GM23338 (cell line): ENCODE results near the gene ITGAV. TPM values are rescaled to one million over a fixed set of nuclear protein-coding genes. Genes with fewer than 3 reads are reported as not detected.

ENCODE experiments used
- ATAC-seq: fragments of 200-7000 bp; cut with Tn5 transposase; 3 replicates; pipeline ENCODE4 v1.9.1; 2020
- DNase-seq: peaks from one replicate; pipeline ENCODE4 v3.0.0-alpha.2; 2015; ENCODE audit warnings: low spot score
- H2AFZ ChIP-seq: fragments of 200-600 bp; sonication (generic); 2 replicates; pipeline ENCODE4 v1.8.0; 2016; ENCODE audit warnings: antibody characterized with exemption, mild to moderate bottlenecking, moderate library complexity
- H3F3A ChIP-seq: fragments of 200-600 bp; sonication (generic); replicated peaks from 2 replicates; pipeline ENCODE4 v1.8.0; 2017; ENCODE audit warnings: antibody characterized with exemption, mixed run types, low read depth
- H3K27ac ChIP-seq: fragments of 200-600 bp; sonication (generic); 2 replicates; pipeline ENCODE4 v1.6.1; 2016; ENCODE audit warnings: low read depth
- H3K27me3 ChIP-seq: fragments of 200-600 bp; sonication (generic); 2 replicates; pipeline ENCODE4 v1.8.0; 2016; ENCODE audit warnings: mild to moderate bottlenecking, mixed run types, moderate library complexity; ENCODE audit not compliant: insufficient read depth
- H3K36me3 ChIP-seq: fragments of 200-600 bp; sonication (generic); 2 replicates; pipeline ENCODE4 v1.8.0; 2016; ENCODE audit warnings: mild to moderate bottlenecking; ENCODE audit not compliant: insufficient read depth
- H3K4me1 ChIP-seq: fragments of 200-600 bp; sonication (generic); 2 replicates; pipeline ENCODE4 v1.8.0; 2016; ENCODE audit warnings: mild to moderate bottlenecking, moderate library complexity; ENCODE audit not compliant: insufficient read depth
- H3K4me2 ChIP-seq: fragments of 200-600 bp; sonication (generic); 2 replicates; pipeline ENCODE4 v1.7.1; 2017; ENCODE audit warnings: mixed run types
- H3K4me3 ChIP-seq: fragments of 200-600 bp; sonication (generic); 2 replicates; pipeline ENCODE4 v1.6.1; 2016; ENCODE audit warnings: mixed run types
- H3K79me2 ChIP-seq: fragments of 200-600 bp; sonication (generic); replicated peaks from 2 replicates; pipeline ENCODE4 v1.8.0; 2017; ENCODE audit warnings: mild to moderate bottlenecking; ENCODE audit not compliant: insufficient read depth
- H3K9me2 ChIP-seq: fragments of 200-600 bp; sonication (generic); 2 replicates; pipeline ENCODE4 v1.8.0; 2017; ENCODE audit not compliant: insufficient read depth
- H4K20me1 ChIP-seq: fragments of 200-600 bp; sonication (generic); replicated peaks from 2 replicates; pipeline ENCODE4 v1.8.0; 2017; ENCODE audit warnings: mild to moderate bottlenecking; ENCODE audit not compliant: insufficient read depth
- H3K27ac Mint-ChIP-seq: 2 replicates; pipeline ENCODE4 v1.8.0; 2020; ENCODE audit warnings: inconsistent platforms, mild to moderate bottlenecking, moderate library complexity, mixed read lengths
- H3K27me3 Mint-ChIP-seq: 3 replicates; pipeline ENCODE4 v1.8.0; 2022; ENCODE audit warnings: low read depth, mild to moderate bottlenecking, moderate library complexity, mixed read lengths, inconsistent platforms; ENCODE audit not compliant: insufficient read depth, poor library complexity
- H3K36me3 Mint-ChIP-seq: 3 replicates; pipeline ENCODE4 v1.8.0; 2021; ENCODE audit warnings: low read depth, mild to moderate bottlenecking, inconsistent platforms, moderate library complexity, mixed read lengths
- H3K4me1 Mint-ChIP-seq: 3 replicates; pipeline ENCODE4 v1.8.0; 2020; ENCODE audit warnings: mild to moderate bottlenecking, inconsistent platforms, mixed read lengths
- H3K4me3 Mint-ChIP-seq: 3 replicates; pipeline ENCODE4 v1.8.0; 2021; ENCODE audit warnings: moderate library complexity, mild to moderate bottlenecking, inconsistent platforms, mixed read lengths
- H3K9me3 Mint-ChIP-seq: 3 replicates; pipeline ENCODE4 v1.8.0; 2020; ENCODE audit warnings: moderate library complexity, mild to moderate bottlenecking, inconsistent platforms, mixed read lengths
- EZH2phosphoT487 ChIP-seq: fragments of 200-600 bp; sonication (generic); IDR thresholded peaks from one replicate; pipeline ENCODE4 v1.8.1; 2018; ENCODE audit warnings: antibody characterized with exemption; ENCODE audit not compliant: unreplicated experiment
- JUNB ChIP-seq: IDR thresholded peaks from one replicate; pipeline ENCODE4 v1.6.1; 2016; ENCODE audit warnings: antibody characterized with exemption; ENCODE audit not compliant: unreplicated experiment
- NANOG ChIP-seq: IDR thresholded peaks from 2 replicates; pipeline ENCODE4 v1.6.1; 2016; ENCODE audit warnings: antibody characterized with exemption, borderline replicate concordance
- STAT1 ChIP-seq: IDR thresholded peaks from one replicate; pipeline ENCODE4 v1.6.1; 2016; ENCODE audit warnings: antibody characterized with exemption; ENCODE audit not compliant: unreplicated experiment
- ZNF114 ChIP-seq: fragments of 250-450 bp; sonication (Bioruptor Pico); IDR thresholded peaks from 2 replicates; pipeline ENCODE4 v1.5.0; 2020; ENCODE audit warnings: mild to moderate bottlenecking, moderate library complexity
- polyA plus RNA-seq: library from polyadenylated mRNA; unstranded; fragments of >200 nt; fragmentation: Nextera tagmentation; extraction: Ambion mirVana; gene quantifications from 2 replicates; pipeline ENCODE4 v1.2.1, GENCODE V29; 2016
- total RNA-seq: library from RNA; depleted of rRNA; stranded (reverse); fragments of >200 nt; shearing (Covaris generic); gene quantifications from 2 replicates; pipeline ENCODE4 v1.2.3, GENCODE V29; 2014
- TF ChIP-seq, protein P1 (sequence below): IDR thresholded peaks from 2 replicates; pipeline ENCODE4 v1.6.1; 2016; ENCODE audit warnings: antibody characterized with exemption
- TF ChIP-seq, protein P2 (sequence below), 2 experiments: fragments of 200-600 bp in 1 of 2; sonication (generic) in 1 of 2; conservative IDR thresholded peaks; 2 replicates each; pipeline versions ENCODE4 v1.5.1 to v1.6.1; 2016 to 2017; ENCODE audit warnings: antibody characterized with exemption in 2 of 2, low read depth in 2 of 2, mild to moderate bottlenecking in 2 of 2, moderate library complexity in 1 of 2
- TF ChIP-seq, protein P3 (sequence below): fragments of 250-450 bp; sonication (Bioruptor Pico); IDR thresholded peaks from 2 replicates; pipeline ENCODE4 v1.5.0; 2020; ENCODE audit warnings: mild to moderate bottlenecking, moderate library complexity
- TF ChIP-seq, protein P4 (sequence below): IDR thresholded peaks from one replicate; pipeline ENCODE4 v1.6.1; 2018; ENCODE audit warnings: antibody characterized with exemption; ENCODE audit not compliant: unreplicated experiment

Gene ITGAV
- total and polyA plus RNA-seq, 2 experiments from 2014 or later: 9.1 to 56.5 TPM

DNA sequence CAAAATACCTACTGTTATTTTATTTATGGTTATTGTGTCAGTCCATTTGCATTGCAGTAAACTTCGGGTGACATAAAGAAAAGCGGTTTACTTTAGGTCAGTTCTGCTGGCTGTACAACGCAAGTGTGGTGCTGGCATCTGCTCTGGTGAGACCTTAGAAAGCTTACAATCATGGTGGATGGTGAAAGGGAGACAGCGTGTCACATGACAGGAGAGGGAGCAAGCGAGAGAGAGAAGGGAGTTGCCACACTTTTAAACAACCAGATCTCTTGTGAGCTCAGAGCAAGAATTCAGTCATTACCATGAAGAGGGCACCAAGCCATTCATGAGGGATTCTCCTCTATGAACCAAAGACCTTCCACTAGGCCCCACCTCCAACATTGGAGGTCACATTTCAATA is 102.0 kb downstream of the ITGAV start:
- Histone ChIP-seq H3K4me3 (no peak overlapping the region), H3K79me2 (peaks cover 23% of the 10 kb centered on the region), H2AFZ (peak overlapping the region; percentile 78), H3K4me2 (no peak overlapping the region), H3K27me3 (no peaks in the 10 kb centered on the region), H3K4me1 (peaks cover 28% of the 10 kb centered on the region), H4K20me1 (no peaks in the 10 kb centered on the region), H3K36me3 (peaks cover 4% of the 10 kb centered on the region; the same call in 1 of the 2 replicates), H3F3A (no peaks in the 10 kb centered on the region), H3K9me2 (peaks cover 9% of the 10 kb centered on the region; the same call in 1 of the 2 replicates), H3K27ac (no peak overlapping the region)
- ATAC-seq: no peak
- H3K27ac Mint-ChIP-seq: no peak overlapping the region
- H3K4me3 Mint-ChIP-seq: no peak overlapping the region
- H3K4me1 Mint-ChIP-seq: peaks cover 30% of the 10 kb centered on the region
- TF ChIP-seq STAT1 (no peak), EZH2phosphoT487 (no peak), NANOG (no peak), JUNB (no peak), ZNF114 (no peak)
- TF ChIP-seq, protein P1, sequence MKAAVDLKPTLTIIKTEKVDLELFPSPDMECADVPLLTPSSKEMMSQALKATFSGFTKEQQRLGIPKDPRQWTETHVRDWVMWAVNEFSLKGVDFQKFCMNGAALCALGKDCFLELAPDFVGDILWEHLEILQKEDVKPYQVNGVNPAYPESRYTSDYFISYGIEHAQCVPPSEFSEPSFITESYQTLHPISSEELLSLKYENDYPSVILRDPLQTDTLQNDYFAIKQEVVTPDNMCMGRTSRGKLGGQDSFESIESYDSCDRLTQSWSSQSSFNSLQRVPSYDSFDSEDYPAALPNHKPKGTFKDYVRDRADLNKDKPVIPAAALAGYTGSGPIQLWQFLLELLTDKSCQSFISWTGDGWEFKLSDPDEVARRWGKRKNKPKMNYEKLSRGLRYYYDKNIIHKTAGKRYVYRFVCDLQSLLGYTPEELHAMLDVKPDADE: no peak
- TF ChIP-seq, protein P2, sequence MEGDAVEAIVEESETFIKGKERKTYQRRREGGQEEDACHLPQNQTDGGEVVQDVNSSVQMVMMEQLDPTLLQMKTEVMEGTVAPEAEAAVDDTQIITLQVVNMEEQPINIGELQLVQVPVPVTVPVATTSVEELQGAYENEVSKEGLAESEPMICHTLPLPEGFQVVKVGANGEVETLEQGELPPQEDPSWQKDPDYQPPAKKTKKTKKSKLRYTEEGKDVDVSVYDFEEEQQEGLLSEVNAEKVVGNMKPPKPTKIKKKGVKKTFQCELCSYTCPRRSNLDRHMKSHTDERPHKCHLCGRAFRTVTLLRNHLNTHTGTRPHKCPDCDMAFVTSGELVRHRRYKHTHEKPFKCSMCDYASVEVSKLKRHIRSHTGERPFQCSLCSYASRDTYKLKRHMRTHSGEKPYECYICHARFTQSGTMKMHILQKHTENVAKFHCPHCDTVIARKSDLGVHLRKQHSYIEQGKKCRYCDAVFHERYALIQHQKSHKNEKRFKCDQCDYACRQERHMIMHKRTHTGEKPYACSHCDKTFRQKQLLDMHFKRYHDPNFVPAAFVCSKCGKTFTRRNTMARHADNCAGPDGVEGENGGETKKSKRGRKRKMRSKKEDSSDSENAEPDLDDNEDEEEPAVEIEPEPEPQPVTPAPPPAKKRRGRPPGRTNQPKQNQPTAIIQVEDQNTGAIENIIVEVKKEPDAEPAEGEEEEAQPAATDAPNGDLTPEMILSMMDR (conservative IDR thresholded peaks at IDR 0.05; ENCODE audit: low read depth in 2 of 2): no peak
- TF ChIP-seq, protein P3, sequence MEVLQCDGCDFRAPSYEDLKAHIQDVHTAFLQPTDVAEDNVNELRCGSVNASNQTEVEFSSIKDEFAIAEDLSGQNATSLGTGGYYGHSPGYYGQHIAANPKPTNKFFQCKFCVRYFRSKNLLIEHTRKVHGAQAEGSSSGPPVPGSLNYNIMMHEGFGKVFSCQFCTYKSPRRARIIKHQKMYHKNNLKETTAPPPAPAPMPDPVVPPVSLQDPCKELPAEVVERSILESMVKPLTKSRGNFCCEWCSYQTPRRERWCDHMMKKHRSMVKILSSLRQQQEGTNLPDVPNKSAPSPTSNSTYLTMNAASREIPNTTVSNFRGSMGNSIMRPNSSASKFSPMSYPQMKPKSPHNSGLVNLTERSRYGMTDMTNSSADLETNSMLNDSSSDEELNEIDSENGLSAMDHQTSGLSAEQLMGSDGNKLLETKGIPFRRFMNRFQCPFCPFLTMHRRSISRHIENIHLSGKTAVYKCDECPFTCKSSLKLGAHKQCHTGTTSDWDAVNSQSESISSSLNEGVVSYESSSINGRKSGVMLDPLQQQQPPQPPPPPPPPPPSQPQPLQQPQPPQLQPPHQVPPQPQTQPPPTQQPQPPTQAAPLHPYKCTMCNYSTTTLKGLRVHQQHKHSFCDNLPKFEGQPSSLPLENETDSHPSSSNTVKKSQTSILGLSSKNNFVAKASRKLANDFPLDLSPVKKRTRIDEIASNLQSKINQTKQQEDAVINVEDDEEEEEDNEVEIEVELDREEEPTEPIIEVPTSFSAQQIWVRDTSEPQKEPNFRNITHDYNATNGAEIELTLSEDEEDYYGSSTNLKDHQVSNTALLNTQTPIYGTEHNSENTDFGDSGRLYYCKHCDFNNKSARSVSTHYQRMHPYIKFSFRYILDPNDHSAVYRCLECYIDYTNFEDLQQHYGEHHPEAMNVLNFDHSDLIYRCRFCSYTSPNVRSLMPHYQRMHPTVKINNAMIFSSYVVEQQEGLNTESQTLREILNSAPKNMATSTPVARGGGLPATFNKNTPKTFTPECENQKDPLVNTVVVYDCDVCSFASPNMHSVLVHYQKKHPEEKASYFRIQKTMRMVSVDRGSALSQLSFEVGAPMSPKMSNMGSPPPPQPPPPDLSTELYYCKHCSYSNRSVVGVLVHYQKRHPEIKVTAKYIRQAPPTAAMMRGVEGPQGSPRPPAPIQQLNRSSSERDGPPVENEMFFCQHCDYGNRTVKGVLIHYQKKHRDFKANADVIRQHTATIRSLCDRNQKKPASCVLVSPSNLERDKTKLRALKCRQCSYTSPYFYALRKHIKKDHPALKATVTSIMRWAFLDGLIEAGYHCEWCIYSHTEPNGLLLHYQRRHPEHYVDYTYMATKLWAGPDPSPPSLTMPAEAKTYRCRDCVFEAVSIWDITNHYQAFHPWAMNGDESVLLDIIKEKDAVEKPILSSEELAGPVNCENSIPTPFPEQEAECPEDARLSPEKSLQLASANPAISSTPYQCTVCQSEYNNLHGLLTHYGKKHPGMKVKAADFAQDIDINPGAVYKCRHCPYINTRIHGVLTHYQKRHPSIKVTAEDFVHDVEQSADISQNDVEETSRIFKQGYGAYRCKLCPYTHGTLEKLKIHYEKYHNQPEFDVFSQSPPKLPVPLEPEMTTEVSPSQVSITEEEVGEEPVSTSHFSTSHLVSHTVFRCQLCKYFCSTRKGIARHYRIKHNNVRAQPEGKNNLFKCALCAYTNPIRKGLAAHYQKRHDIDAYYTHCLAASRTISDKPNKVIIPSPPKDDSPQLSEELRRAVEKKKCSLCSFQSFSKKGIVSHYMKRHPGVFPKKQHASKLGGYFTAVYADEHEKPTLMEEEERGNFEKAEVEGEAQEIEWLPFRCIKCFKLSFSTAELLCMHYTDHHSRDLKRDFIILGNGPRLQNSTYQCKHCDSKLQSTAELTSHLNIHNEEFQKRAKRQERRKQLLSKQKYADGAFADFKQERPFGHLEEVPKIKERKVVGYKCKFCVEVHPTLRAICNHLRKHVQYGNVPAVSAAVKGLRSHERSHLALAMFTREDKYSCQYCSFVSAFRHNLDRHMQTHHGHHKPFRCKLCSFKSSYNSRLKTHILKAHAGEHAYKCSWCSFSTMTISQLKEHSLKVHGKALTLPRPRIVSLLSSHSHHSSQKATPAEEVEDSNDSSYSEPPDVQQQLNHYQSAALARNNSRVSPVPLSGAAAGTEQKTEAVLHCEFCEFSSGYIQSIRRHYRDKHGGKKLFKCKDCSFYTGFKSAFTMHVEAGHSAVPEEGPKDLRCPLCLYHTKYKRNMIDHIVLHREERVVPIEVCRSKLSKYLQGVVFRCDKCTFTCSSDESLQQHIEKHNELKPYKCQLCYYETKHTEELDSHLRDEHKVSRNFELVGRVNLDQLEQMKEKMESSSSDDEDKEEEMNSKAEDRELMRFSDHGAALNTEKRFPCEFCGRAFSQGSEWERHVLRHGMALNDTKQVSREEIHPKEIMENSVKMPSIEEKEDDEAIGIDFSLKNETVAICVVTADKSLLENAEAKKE: no peak
- TF ChIP-seq, protein P4, sequence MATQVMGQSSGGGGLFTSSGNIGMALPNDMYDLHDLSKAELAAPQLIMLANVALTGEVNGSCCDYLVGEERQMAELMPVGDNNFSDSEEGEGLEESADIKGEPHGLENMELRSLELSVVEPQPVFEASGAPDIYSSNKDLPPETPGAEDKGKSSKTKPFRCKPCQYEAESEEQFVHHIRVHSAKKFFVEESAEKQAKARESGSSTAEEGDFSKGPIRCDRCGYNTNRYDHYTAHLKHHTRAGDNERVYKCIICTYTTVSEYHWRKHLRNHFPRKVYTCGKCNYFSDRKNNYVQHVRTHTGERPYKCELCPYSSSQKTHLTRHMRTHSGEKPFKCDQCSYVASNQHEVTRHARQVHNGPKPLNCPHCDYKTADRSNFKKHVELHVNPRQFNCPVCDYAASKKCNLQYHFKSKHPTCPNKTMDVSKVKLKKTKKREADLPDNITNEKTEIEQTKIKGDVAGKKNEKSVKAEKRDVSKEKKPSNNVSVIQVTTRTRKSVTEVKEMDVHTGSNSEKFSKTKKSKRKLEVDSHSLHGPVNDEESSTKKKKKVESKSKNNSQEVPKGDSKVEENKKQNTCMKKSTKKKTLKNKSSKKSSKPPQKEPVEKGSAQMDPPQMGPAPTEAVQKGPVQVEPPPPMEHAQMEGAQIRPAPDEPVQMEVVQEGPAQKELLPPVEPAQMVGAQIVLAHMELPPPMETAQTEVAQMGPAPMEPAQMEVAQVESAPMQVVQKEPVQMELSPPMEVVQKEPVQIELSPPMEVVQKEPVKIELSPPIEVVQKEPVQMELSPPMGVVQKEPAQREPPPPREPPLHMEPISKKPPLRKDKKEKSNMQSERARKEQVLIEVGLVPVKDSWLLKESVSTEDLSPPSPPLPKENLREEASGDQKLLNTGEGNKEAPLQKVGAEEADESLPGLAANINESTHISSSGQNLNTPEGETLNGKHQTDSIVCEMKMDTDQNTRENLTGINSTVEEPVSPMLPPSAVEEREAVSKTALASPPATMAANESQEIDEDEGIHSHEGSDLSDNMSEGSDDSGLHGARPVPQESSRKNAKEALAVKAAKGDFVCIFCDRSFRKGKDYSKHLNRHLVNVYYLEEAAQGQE: no peak
- no peaks in the 10 kb centered on the region for H3K27me3 Mint-ChIP-seq
- H3K36me3 Mint-ChIP-seq: peaks cover 9% of the 10 kb centered on the region; the same call in 2 of the 3 replicates
- peaks cover 15% of the 10 kb centered on the region; the same call in 2 of the 3 replicates for H3K9me3 Mint-ChIP-seq
- DNase-seq: no peak
